ENCODE results near the gene RBMS1. TPM values are rescaled to one million over a fixed set of nuclear protein-coding genes. Genes with fewer than 3 reads are reported as not detected.

The RBMS1 gene
- total and polyA plus RNA-seq, 3 donors from 2014 or later = 26.8 to 34.7 (median 30.0) TPM

GRCh38 chr2:160328811-160329527 lies 164.6 kb downstream of the RBMS1 start:
- DNase-seq = no peak
- 58 to 61% methylated on average over 9 of the region's 9 CpGs for WGBS, 2 donors

DNA sequence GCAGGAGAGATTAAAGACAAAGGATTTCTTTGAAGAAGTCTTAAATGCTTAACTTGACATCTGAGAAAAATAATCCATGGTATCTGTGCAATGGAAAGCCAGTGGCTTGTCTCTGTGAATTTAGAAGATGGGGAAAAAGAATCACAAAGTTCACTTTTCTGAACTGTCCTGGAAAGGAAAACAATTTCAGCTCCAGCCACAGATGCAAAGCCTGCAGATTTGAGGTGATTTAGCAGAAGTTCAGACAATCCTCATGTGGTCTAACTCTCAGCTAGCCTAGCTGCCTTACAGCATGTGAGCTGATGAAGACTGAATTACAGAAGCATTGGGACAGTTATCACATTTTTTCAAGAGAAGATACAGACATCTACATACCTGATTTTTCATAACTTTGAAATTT lies 166.8 kb downstream of the RBMS1 start:
- Histone ChIP-seq H3K9me3 (no peaks in the 10 kb centered on the region), H3K36me3 (ENCODE audit: low read depth, missing control alignments) (no peaks in the 10 kb centered on the region), H3K4me1 (peaks cover 8% of the 10 kb centered on the region), H3K4me3 (no peak overlapping the region), H3K27ac (no peak overlapping the region), H3K27me3 (no peaks in the 10 kb centered on the region)
- DNase-seq = no peak
- intact Hi-C loops (cut with DNase I; ENCODE audit: low total_unique reads) = no loop called here
- TF ChIP-seq CTCF (IDR thresholded peaks at IDR 0.05) (no peak), POLR2A (IDR thresholded peaks at IDR 0.05) (no peak)

More at GRCh38 chr2:160328811-160329527, 164.6 kb downstream of the RBMS1 start:
- intact Hi-C loops (cut with DNase I; ENCODE audit: low total_unique reads) = no loop called here
- no peaks in the 10 kb centered on the region for H3K36me3 ChIP-seq (ENCODE audit: low read depth, missing control alignments)
- no peak overlapping the region for H3K27ac ChIP-seq
- peaks cover 8% of the 10 kb centered on the region for H3K4me1 ChIP-seq
- no peak overlapping the region for H3K4me3 ChIP-seq
- no peaks in the 10 kb centered on the region for H3K9me3 ChIP-seq
- TF ChIP-seq POLR2A (IDR thresholded peaks at IDR 0.05) = no peak
- TF ChIP-seq CTCF (IDR thresholded peaks at IDR 0.05) = no peak
- H3K27me3 ChIP-seq = no peaks in the 10 kb centered on the region

DNA sequence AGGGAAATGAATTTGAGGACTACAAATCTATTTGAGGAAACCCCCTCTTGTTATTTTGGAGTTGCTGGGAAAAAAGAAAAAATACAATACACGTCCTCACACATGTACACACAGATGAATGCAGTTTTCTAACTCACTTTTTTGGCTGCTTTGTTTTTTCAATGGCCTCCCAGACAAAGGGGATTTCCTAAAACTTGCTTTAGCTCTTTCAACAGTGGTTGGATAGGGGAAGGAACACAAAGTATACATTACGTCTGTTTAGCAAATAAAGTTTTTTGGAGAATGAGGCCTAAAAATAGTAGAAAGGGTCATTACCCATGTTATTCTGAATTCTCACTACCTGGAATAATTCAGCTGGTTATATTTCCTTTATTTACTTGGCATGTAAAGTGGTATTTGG lies 168.2 kb downstream of the RBMS1 start:
- WGBS, 2 donors = 80 to 89% methylated on average over 2 of the region's 2 CpGs
- Histone ChIP-seq H3K9me3 (no peaks in the 10 kb centered on the region), H3K4me1 (peaks cover 8% of the 10 kb centered on the region), H3K36me3 (ENCODE audit: low read depth, missing control alignments) (no peaks in the 10 kb centered on the region), H3K27ac (no peak overlapping the region), H3K27me3 (no peaks in the 10 kb centered on the region), H3K4me3 (no peak overlapping the region)
- intact Hi-C loops (cut with DNase I; ENCODE audit: low total_unique reads) = no loop called here
- no peak for DNase-seq
- no peak for TF ChIP-seq POLR2A (IDR thresholded peaks at IDR 0.05)
- TF ChIP-seq CTCF (IDR thresholded peaks at IDR 0.05) = no peak

DNA sequence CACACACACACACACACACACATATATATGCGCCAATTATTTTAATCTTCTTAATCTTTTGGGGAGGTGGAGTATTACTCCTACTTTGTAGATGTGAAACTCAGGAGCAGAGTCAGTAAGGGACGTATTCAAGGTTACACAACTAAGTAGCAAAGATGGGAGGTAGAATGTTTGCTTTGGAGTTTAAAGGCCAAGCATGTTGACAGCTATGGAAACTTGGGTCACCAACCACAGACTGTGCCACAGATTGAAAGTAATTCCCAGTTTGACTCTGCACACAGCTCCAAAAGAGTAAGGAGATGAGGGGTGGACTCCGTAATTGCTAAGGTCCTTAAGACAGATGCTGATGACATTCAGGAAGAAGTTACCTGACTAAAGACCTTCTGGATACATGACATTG lies 168.7 kb downstream of the RBMS1 start:
- no peak for DNase-seq
- WGBS, 2 donors = 75 to 78% methylated on average over 3 of the region's 3 CpGs
- Histone ChIP-seq H3K9me3 (no peaks in the 10 kb centered on the region), H3K27me3 (no peaks in the 10 kb centered on the region), H3K27ac (no peak overlapping the region), H3K36me3 (ENCODE audit: low read depth, missing control alignments) (no peaks in the 10 kb centered on the region), H3K4me1 (peaks cover 6% of the 10 kb centered on the region), H3K4me3 (no peak overlapping the region)
- TF ChIP-seq CTCF (IDR thresholded peaks at IDR 0.05) (no peak), POLR2A (IDR thresholded peaks at IDR 0.05) (no peak)
- intact Hi-C loops (cut with DNase I; ENCODE audit: low total_unique reads) = no loop called here
